Esophagus squamous epithelium (tissue), 5 donors: ENCODE data around the gene CTNNBIP1. TPM values are rescaled to one million over a fixed set of nuclear protein-coding genes. Genes with fewer than 3 reads are reported as not detected.

Experiments
- DNase-seq: peaks from one replicate; lab custom pipeline; 2025; lab: John Stamatoyannopoulos, UW
- H3K27ac ChIP-seq, 4 donors: fragments of 200-600 bp; sonication (generic); one replicate each; pipeline ENCODE4 v1.5.1; 2016 to 2019; ENCODE audit warnings: mild to moderate bottlenecking in 1 of 4
- H3K27me3 ChIP-seq, 4 donors: fragments of 200-600 bp; sonication (generic); 1 replicate in 3 of 4; 2 replicates in 1 of 4; pipeline versions ENCODE4 v1.5.1 to v1.6.0; 2017 to 2021; ENCODE audit warnings: antibody characterized with exemption in 1 of 4
- H3K36me3 ChIP-seq, 3 donors: fragments of 200-600 bp; sonication (generic); one replicate each; pipeline ENCODE4 v1.5.1; 2016 to 2019
- H3K4me1 ChIP-seq, 3 donors: fragments of 200-600 bp; sonication (generic); one replicate each; pipeline ENCODE4 v1.5.1; 2017 to 2019
- H3K4me3 ChIP-seq, 4 donors: fragments of 200-600 bp; sonication (generic); 1 replicate in 3 of 4; 2 replicates in 1 of 4; pipeline ENCODE4 v1.5.1; 2016 to 2019; ENCODE audit warnings: mild to moderate bottlenecking in 2 of 4, moderate library complexity in 1 of 4
- H3K9me3 ChIP-seq, 3 donors: fragments of 200-600 bp; sonication (generic); one replicate each; pipeline ENCODE4 v1.5.1; 2016 to 2019
- POLR2A ChIP-seq, 4 donors: fragments of 450-650 bp; IDR thresholded peaks; one replicate each; pipeline ENCODE4 v1.6.1; 2017; ENCODE audit warnings: antibody characterized with exemption in 4 of 4, mild to moderate bottlenecking in 4 of 4, moderate library complexity in 3 of 4
- WGBS, 2 donors: methylation state at CpG; one replicate each; pipeline ENCODE4 v1.1.5; 2018; 5-methylcytosine and 5-hydroxymethylcytosine counted together
- intact Hi-C: fragments of 100-400 bp; cut with DNase I; formaldehyde crosslinking; loops from one replicate; pipeline ENCODE4 v1.15.0; 2022
- total RNA-seq, 4 donors: library from RNA; depleted of rRNA; stranded (reverse); fragments of >200 nt; gene quantifications; one replicate each; pipeline ENCODE4 v1.1.0, GENCODE V29; 2016
- TF ChIP-seq, protein P1 (sequence below), 6 experiments: fragments of 450-650 bp in 4 of 6; fragments of 200-600 bp in 2 of 6; sonication (generic) in 2 of 6; IDR thresholded peaks; one replicate each; pipeline ENCODE4 v1.5.1; 2016 to 2019; ENCODE audit warnings: antibody characterized with exemption in 6 of 6, mild to moderate bottlenecking in 4 of 6, moderate library complexity in 4 of 6
- donor health status: DM: yes; HTN: yes; CAD: no.

The CTNNBIP1 gene
- total RNA-seq, 4 donors from 2014 or later = 76.1 to 186 (median 118) TPM

DNA sequence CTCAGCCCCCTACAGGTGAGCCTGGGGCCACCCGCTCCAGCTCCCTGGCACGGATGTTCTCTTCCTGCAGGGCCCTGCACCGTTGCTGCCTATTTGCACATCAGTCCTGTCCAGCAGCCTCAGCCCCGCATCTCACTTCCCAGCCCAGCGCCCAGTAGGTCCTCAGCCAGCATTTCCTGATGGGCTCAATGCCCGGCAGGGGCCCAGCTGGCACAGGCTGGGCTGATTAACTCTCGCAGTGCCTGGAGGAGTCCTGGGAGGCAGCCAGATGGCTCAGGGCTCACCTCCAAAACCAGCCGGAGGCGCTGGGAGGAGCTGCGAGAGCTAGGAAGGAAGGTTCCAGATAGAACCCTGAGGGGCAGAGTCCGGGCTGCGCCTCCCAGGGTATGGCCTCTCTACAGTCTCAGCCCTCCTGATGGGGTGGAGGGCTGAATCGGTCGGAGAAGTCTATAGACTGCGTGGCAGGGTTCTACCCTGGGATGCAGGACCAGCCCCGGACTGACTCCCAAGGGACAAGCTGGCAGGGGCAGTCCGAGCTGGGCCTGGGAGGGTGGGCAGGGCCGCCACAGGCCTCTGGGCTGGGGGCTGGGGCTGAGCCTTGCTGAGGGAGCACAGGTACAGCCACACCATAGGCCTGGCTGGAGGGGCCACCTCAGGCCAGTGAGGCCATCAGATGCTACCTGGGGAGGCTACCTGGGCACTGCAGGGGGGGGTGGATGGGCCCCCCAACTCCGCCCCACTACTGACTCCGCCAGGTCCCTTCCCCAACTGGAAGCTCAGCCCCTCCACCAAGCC, 67.1 kb downstream of the CTNNBIP1 start:
- WGBS, 2 donors = 20 to 27% methylated on average over 1 to 7 of the region's 20 CpGs
- Histone ChIP-seq H3K9me3 (no peaks in the 10 kb centered on the region), H3K4me1 (peaks cover 22 to 71% (median 38%) of the 10 kb centered on the region in 3 donors), H3K4me3 (no peak overlapping the region), H3K36me3 (peaks cover 0 to 3% (median 0%) of the 10 kb centered on the region in 3 donors), H3K27me3 (peaks cover 0 to 18% (median 0%) of the 10 kb centered on the region in 4 donors), H3K27ac (peak overlapping the region; percentile 13 to 70 (median 58))
- DNase-seq = no peak
- no peak for TF ChIP-seq POLR2A (IDR thresholded peaks at IDR 0.05)
- TF ChIP-seq, protein P1, sequence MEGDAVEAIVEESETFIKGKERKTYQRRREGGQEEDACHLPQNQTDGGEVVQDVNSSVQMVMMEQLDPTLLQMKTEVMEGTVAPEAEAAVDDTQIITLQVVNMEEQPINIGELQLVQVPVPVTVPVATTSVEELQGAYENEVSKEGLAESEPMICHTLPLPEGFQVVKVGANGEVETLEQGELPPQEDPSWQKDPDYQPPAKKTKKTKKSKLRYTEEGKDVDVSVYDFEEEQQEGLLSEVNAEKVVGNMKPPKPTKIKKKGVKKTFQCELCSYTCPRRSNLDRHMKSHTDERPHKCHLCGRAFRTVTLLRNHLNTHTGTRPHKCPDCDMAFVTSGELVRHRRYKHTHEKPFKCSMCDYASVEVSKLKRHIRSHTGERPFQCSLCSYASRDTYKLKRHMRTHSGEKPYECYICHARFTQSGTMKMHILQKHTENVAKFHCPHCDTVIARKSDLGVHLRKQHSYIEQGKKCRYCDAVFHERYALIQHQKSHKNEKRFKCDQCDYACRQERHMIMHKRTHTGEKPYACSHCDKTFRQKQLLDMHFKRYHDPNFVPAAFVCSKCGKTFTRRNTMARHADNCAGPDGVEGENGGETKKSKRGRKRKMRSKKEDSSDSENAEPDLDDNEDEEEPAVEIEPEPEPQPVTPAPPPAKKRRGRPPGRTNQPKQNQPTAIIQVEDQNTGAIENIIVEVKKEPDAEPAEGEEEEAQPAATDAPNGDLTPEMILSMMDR (IDR thresholded peaks at IDR 0.05) = no peak
- intact Hi-C loops = no loop called here

DNA sequence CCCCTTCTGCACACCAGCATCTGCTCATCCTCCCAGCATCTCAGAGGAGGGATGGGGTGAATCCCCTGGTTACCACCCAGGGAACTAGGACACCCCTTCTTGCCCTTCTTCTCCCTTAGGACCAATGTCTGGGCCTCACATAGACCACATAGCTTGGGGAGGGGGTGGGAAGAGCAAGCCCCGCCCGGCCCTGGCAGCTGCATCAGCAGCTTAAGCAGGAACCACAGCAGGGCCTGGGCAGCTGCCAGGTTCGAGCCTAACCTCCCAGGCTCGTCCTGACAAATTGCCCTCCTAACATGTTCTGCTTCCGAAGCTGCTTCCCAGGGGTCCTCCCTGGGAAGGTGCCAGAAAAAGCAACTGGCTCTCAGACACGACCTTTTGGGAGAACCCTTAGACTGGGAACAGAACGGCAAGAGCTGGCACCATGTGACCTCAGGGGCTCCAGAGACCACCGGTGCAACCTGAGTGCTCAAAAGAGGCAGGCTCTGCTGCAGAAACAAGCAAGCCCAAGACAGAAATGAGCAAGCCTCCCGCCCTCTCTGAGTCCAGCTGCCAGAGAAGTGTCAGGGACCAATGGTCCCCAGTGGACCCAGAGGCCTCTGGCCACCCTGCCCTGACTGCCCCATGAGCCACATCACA, 67.9 kb downstream of the CTNNBIP1 start:
- peak overlapping the region in 1 of 4 donors; percentile 55 for H3K27ac ChIP-seq
- TF ChIP-seq POLR2A (IDR thresholded peaks at IDR 0.05) = no peak
- TF ChIP-seq, protein P1 (IDR thresholded peaks at IDR 0.05) = no peak
- intact Hi-C loops = no loop called here

DNA sequence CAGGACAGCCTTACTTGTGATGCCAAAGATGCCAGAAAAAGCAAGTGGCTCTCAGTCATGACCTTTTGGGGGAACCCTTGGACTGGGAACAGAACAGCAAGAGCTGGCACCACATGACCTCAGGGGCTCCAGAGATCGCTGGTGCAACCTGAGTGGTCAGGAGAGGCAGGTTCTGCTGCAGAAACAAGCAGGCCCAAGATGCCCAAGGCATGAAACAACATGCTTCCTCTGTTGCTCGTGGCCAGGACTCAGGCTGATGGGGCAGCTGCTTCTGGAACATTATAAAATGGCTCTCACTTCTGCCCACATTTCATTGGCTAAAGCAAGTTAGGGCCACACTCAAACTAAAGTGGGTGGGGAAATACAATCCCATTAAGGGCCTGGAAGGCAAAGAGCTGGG, 68.6 kb downstream of the CTNNBIP1 start:
- peaks cover 0 to 19% (median 0%) of the 10 kb centered on the region in 4 donors for H3K27me3 ChIP-seq
- no peaks in the 10 kb centered on the region for H3K36me3 ChIP-seq
- no peak for DNase-seq
- no peak overlapping the region for H3K4me3 ChIP-seq
- H3K27ac ChIP-seq = no peak overlapping the region
- intact Hi-C loops = no loop called here
- no peaks in the 10 kb centered on the region for H3K9me3 ChIP-seq
- 10 to 45% methylated on average over 2 of the region's 2 CpGs for WGBS, 2 donors
- TF ChIP-seq POLR2A (IDR thresholded peaks at IDR 0.05) = no peak
- TF ChIP-seq, protein P1 (IDR thresholded peaks at IDR 0.05) = no peak
- peaks cover 25 to 81% (median 43%) of the 10 kb centered on the region in 3 donors for H3K4me1 ChIP-seq

More for the DNA sequence above, 67.9 kb downstream of the CTNNBIP1 start:
- Histone ChIP-seq H3K27me3 (peaks cover 0 to 19% (median 0%) of the 10 kb centered on the region in 4 donors), H3K4me3 (no peak overlapping the region), H3K4me1 (peaks cover 22 to 79% (median 38%) of the 10 kb centered on the region in 3 donors), H3K36me3 (no peaks in the 10 kb centered on the region), H3K9me3 (no peaks in the 10 kb centered on the region)
- 30% methylated on average over 9 of the region's 9 CpGs; no CpG with 5 or more reads in 1 of the 2 donors for WGBS, 2 donors
- no peak for DNase-seq

DNA sequence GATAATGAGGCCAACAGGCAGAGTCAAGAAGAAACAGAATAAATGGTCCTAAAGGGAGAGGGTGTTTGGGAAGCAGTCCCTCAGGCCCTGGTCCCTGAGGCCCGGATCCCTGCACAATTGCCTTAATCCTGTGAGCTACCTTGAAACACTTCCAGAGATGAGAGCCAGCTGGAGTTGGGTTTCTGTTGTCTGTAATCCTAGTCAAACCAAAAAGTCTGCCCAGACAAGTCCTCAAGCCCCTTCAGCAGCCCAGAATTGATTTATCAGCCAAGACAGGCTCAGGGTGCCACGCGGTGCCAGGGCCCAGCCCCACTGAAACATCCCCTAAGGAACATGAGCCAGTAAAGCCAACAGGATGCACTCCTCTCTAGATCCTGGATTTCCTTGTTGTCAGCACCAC, 69.9 kb downstream of the CTNNBIP1 start:
- Histone ChIP-seq H3K27ac (peak overlapping the region; percentile 20 to 51 (median 28)), H3K36me3 (no peaks in the 10 kb centered on the region), H3K4me1 (peaks cover 35 to 85% (median 54%) of the 10 kb centered on the region in 3 donors), H3K9me3 (no peaks in the 10 kb centered on the region), H3K27me3 (peaks cover 0 to 19% (median 0%) of the 10 kb centered on the region in 4 donors), H3K4me3 (no peak overlapping the region)
- intact Hi-C loops = no loop called here
- no peak for TF ChIP-seq POLR2A (IDR thresholded peaks at IDR 0.05)
- no peak for DNase-seq
- WGBS, 2 donors = 33 to 36% methylated on average over 1 to 3 of the region's 3 CpGs

DNA sequence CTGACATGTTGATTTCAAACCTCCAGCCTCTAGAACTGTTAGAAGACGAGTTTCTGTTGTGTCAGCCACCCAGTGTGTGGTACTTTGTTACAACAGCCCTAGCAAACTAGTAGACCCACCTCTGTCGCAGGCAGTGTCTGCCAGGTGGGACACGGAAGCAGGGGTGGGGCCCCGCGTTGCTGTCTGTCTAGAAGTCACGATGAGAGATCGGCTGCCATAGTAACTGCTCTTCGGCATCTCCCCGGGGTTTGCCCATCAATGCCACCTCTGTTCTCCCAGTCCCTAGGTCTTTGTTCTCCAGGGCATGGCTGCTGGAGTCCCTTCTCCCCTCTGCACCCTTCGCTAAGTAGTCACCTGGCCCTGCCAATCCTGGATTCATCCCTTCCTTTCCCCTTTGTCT, 71.1 kb downstream of the CTNNBIP1 start:
- Histone ChIP-seq H3K27ac (no peak overlapping the region), H3K36me3 (no peaks in the 10 kb centered on the region), H3K4me1 (peaks cover 41 to 88% (median 59%) of the 10 kb centered on the region in 3 donors), H3K4me3 (no peak overlapping the region), H3K27me3 (peaks cover 0 to 19% (median 0%) of the 10 kb centered on the region in 4 donors), H3K9me3 (no peaks in the 10 kb centered on the region)
- WGBS, 2 donors = 77 to 78% methylated on average over 10 of the region's 10 CpGs
- TF ChIP-seq, protein P1 (IDR thresholded peaks at IDR 0.05) = no peak
- TF ChIP-seq POLR2A (IDR thresholded peaks at IDR 0.05) = no peak
- no peak for DNase-seq
- intact Hi-C loops = no loop called here
